ENCODE data around the gene CCL27.
A peak's percentile ranks its signal among the peaks of the same experiment; 100 is the strongest.
"Not testable (repeated sequence)": the region's sequence is repeated elsewhere in the genome, so short reads cannot be mapped to it uniquely, and the experiment has no call there.

Gene CCL27

DNA sequence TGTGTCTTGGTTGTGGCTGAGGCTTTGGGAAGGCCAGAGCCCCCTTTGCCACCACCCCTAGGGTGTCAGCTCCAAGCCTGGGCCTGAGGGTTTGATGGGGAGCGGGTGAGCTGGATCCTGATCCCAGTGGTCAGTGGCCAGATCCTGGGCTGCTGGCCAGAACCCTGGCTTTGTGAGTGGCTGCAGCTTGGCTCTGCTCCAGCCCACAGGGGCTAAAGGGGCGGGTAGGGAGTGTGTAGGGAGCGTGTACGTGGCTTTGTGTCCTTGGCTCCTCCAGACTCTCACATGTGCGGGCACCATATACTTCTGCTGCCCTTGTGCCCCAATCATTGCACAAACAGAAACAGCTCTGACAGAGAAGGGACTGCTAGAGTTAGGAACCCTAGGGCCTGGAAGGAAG is 11.6 kb downstream of the CCL27 start:
- DNase-seq (ENCODE audit: low read depth), result no peak

DNA sequence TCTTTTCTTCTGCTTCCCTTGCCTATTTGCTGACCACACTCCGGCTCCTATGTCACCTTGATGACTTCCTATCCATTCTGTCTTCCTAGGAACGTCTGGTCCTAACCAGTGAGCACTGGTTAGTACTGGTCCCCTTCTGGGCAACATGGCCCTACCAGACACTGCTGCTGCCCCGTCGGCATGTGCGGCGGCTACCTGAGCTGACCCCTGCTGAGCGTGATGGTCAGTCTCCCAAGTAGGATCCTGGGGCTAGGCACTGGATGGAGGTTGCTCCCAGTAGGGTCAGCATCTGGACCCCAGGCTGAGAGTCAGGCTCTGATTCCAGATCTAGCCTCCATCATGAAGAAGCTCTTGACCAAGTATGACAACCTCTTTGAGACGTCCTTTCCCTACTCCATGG is 13.8 kb downstream of the CCL27 start:
- no peak for DNase-seq (ENCODE audit: low read depth)

DNA sequence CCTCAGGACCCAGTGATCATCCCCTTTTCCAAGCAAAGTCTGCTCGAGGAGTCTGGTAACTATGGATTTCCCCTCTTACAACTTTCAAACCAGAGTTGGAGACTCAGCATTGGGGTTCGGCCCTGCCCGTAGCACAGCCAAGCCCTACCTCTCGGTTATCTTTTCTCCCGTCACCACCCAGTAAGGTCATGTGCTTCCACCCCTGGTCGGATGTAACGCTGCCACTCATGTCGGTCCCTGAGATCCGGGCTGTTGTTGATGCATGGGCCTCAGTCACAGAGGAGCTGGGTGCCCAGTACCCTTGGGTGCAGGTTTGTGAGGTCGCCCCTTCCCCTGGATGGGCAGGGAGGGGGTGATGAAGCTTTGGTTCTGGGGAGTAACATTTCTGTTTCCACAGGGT is 14.8 kb downstream of the CCL27 start:
- DNase-seq (ENCODE audit: low read depth), result no peak

- no peak for DNase-seq (ENCODE audit: low read depth)
Observed at GRCh38 chr9:34647084-34647403, 15.4 kb downstream of the CCL27 start.

DNA sequence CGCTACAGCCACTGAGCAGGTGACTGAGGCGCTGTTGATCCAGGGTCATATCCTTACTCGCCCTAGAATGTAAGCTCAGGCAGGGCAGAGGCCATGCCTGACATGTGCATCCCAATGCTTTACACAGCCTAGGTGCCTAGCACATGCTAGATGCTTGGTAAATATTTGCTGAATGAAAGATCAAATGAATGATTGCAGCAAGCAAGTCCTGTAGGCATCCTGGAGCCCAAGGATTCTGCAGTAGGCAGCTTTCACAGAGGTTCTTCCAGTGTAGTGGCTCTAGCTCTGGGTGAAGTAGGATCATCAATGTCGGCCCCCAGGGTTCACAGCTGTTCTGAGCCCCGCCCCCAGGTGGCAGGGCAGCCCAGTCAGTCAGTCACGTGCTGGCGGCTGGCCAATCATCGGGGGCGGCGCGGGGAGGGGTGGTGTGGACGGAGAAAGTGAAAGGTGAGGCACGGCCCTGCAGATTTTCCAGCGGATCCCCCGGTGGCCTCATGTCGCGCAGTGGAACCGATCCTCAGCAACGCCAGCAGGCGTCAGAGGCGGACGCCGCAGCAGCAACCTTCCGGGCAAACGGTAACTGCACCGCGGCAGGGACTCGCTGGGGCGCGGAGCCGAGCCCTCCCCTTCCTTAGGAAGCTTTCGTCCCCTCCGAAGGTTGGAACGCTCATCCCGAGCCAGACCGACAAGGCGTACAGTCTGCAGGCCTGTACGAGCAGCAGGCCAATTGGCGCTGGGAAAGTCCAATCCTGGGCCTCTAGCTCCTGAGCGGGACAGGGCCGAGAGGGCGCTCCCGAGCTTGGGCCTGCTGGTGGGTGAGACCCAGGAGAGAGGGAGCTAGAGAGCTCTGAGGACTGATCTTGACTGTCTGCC is 16.0 kb downstream of the CCL27 start, which contains the start of gene GALT:
Gene GALT (plus strand): TSS at position 465 of the 873 bp plus-strand sequence. CDS start 30 bp downstream, at position 495.
- peak; percentile 95 for DNase-seq (ENCODE audit: low read depth)

- no peak for DNase-seq (ENCODE audit: low read depth)
Observed at GRCh38 chr9:34644766-34645314, 17.6 kb downstream of the CCL27 start.

- DNase-seq (ENCODE audit: low read depth), result no peak
Observed at GRCh38 chr9:34642679-34643078, 19.8 kb downstream of the CCL27 start.

DNA sequence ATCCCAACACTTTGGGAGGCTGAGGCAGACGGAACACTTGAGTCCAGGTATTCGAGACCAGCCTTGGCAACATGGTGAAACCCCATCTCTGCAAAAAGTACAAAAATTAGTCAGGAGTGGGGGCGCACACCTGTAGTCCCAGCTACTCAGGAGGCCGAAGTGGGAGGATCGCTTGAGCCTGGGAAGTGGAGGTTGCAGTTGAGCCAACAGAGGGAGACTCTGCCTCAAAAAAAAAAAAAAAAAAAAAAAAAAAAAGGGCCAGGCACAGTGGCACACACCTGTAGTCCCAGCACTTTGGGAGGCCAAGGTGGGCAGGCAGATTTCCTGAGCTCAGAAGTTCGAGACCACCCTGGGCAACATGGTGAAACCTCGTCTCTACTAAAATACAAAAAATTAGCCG is 23.1 kb downstream of the CCL27 start:
- DNase-seq (ENCODE audit: low read depth), result not testable (repeated sequence)

DNA sequence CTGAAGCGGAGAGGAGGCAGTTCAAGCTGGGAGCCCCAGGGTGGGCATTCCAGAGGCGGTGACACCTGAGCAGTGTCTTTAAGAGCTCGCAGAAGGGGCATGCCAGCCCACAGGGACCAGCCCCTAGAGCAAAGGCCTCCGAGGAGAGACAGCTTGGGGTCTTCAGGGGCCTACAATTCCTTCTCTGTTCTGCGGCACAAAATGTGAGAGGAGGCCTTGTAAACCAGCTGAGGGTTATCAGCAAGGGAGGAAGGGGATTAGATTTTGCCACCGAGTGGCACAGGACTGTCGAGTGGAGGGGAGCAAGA is 24.4 kb downstream of the CCL27 start:
- no peak for DNase-seq (ENCODE audit: low read depth)

- peak; percentile 87 for DNase-seq (ENCODE audit: low read depth)
Observed at GRCh38 chr9:34637356-34638137, 24.9 kb downstream of the CCL27 start, which contains the start of gene SIGMAR1. TSS of gene SIGMAR1 (minus strand) at chr9:34637787. CDS start at chr9:34637697, 90 bp downstream.

DNA sequence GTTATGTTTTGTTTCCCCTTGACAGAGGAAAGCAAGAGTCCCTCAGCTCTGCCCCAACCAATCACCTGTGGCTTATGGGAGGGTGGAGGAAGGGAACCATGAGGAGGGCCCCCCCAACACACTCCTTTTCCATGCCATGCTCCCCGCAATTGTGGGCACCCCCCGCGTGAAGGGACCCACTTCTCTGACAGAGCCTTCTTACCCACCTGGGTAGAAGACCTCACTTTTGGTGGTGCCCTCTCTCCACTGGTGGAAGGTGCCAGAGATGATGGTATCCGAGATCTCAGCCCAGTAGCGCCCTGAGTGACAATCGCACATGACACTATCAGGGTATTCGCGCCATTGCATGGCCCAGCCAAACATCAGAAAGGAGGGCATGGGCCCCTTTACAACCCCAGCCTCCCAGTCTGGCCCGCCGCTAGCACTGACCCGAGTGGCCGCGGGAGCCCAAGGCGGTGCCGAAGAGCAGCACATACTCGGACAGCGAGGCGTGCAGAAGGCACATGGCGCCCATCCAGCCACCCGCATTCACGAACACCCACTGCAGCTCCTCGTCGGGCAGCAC is 25.6 kb downstream of the CCL27 start:
- no peak for DNase-seq (ENCODE audit: low read depth)

GRCh38 chr9:34635556-34635955 is 26.9 kb downstream of the CCL27 start:
- no peak for DNase-seq (ENCODE audit: low read depth)

- no peak for DNase-seq (ENCODE audit: low read depth)
Observed at GRCh38 chr9:34634551-34635248, 27.8 kb downstream of the CCL27 start.

DNA sequence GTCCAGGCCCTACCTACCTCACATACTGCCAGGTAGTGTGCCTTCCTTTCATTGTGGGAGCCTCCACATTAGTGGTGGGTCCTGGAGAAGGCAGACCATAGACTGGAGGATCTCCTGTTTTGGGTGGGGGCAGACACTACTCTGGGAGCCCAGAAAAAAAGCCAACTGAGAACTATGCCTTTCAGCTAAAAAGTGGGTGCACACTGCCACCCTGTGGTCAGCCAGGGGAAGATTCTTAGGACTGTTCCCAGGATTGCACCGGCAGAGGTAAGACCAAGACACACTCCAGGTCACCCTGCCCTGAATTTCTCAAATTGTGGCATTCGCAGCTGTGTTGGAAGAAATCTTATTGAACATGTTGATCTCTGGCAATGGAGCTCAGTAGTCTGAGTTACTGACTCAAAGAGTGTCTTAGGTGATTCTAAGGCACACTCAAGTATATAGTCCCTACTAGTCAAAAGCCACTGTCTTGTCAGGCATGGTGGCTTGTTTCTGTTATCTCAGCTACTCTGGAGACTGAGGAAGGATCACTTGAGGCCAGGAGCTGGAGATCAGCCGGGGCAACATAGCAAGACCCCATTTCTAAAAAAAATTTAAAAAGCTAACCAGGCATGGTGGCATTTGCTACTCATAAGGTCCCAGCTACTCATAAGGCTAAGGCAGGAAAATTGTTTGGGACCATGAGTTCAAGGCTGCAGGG is 28.5 kb downstream of the CCL27 start:
- peak; percentile 60 for DNase-seq (ENCODE audit: low read depth)

GRCh38 chr9:34633166-34633565 is 29.3 kb downstream of the CCL27 start:
- no peak for DNase-seq (ENCODE audit: low read depth)

DNA sequence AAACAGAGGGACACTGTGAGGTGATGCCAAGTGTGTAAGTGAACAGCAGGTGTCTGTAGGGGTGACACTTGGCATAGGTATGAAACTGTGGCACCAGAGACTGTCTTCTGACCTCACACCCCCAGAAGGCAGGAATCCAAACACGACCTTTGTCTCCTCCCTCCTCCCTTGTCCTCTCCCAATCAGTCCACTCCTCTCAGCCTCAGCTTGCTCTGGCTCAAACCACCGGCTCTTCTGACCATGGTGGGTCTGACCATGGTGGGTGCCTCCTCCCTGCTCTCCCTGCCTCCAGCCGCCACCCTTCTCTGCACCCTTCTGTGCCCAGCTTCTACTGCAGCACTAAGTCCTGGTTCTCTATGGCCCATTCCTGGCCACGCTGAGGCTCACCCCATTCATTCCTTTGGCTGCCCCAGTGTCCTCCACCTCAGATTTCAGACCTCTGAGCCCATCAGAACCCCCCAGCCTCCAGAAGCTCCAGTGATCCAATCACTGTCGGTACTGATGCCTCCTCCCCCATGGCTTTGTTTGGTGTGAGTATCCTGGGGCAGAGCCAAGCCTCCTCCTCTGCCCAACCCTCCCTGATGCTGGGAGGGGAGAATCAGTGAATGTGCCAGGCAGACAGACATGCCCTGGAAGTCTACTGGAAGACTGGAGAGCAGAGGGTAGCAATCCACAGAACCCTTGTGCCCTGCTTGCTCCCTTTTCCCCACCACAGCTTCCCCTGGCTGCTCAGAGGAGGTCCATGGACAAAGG is 31.9 kb downstream of the CCL27 start:
- no peak for DNase-seq (ENCODE audit: low read depth)

DNA sequence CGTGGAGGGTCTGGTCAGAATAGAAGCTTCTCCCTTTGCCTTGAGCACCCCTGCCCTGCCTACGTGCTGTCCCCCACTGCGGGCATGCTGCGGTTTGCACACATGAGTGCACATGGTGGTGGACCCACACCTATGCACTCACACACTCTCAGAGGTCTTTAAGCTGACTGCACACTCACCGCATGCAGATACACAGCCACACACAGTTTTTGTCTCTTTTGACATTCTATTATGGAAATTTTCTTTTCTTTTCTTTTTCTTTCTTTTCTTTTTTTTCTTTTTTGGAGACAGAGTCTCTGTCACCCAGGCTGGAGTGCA is 33.0 kb downstream of the CCL27 start:
- no peak for DNase-seq (ENCODE audit: low read depth)

- DNase-seq (ENCODE audit: low read depth), result no peak
Observed at GRCh38 chr9:34628656-34629490, 33.6 kb downstream of the CCL27 start, which contains the start of gene ARID3C. TSS of gene ARID3C (minus strand) at chr9:34629066. CDS start at chr9:34628014, 1,052 bp downstream.

GRCh38 chr9:34627716-34628655 is 34.5 kb downstream of the CCL27 start:
- DNase-seq (ENCODE audit: low read depth), result no peak

Measured in stimulated activated CD8-positive, alpha-beta memory T cell treated with anti-CD3 and anti-CD28 coated beads, Interleukin-4, amount 100 ng/mL, for 24 hours (primary cell).